H9 (cell line): ENCODE measurements around the gene ANKRD44. TPM values are rescaled to one million over a fixed set of nuclear protein-coding genes. Genes with fewer than 3 reads are reported as not detected.

ENCODE experiments used
- DNase-seq: peaks from one replicate; pipeline ENCODE4 v3.0.0-alpha.2; 2017
- H2AFZ ChIP-seq: one replicate; pipeline ENCODE4 v1.6.1; 2013; ENCODE audit warnings: mild to moderate bottlenecking, low read length, control low read depth, moderate library complexity
- H2AK5ac ChIP-seq: 2 replicates; pipeline ENCODE4 v1.6.1; 2013; ENCODE audit warnings: low read length, control low read depth, mixed read lengths; ENCODE audit not compliant: insufficient read length
- H2BK120ac ChIP-seq: one replicate; pipeline ENCODE4 v1.6.1; 2013; ENCODE audit warnings: low read depth, mild to moderate bottlenecking, low read length, control low read depth, inconsistent platforms; ENCODE audit not compliant: poor library complexity, severe bottlenecking
- H2BK12ac ChIP-seq: 2 replicates; pipeline ENCODE4 v1.6.1; 2013; ENCODE audit warnings: low read length, control low read depth, mixed read lengths, low read depth; ENCODE audit not compliant: insufficient read length
- H2BK15ac ChIP-seq: 2 replicates; pipeline ENCODE4 v1.6.1; 2013; ENCODE audit warnings: low read depth, low read length, control low read depth
- H2BK20ac ChIP-seq: one replicate; pipeline ENCODE4 v1.6.1; 2013; ENCODE audit warnings: low read depth, mild to moderate bottlenecking, low read length, control low read depth, inconsistent platforms; ENCODE audit not compliant: poor library complexity, severe bottlenecking
- H2BK5ac ChIP-seq: 2 replicates; pipeline ENCODE4 v1.6.1; 2013; ENCODE audit warnings: low read length, control low read depth, mixed read lengths; ENCODE audit not compliant: insufficient read length
- H3K14ac ChIP-seq: 2 replicates; pipeline ENCODE4 v1.6.1; 2013; ENCODE audit warnings: low read length, control low read depth; ENCODE audit not compliant: insufficient read depth
- H3K18ac ChIP-seq: 2 replicates; pipeline ENCODE4 v1.6.1; 2013; ENCODE audit warnings: low read depth, mild to moderate bottlenecking, mixed read lengths, low read length, control low read depth; ENCODE audit not compliant: insufficient read length
- H3K23ac ChIP-seq: 2 replicates; pipeline ENCODE4 v1.6.1; 2013; ENCODE audit warnings: low read length, control low read depth, mixed read lengths, low read depth; ENCODE audit not compliant: insufficient read length
- H3K23me2 ChIP-seq: 2 replicates; pipeline ENCODE4 v1.6.1; 2013; ENCODE audit warnings: low read depth, mild to moderate bottlenecking, mixed read lengths, low read length, control low read depth; ENCODE audit not compliant: insufficient read length, poor library complexity, severe bottlenecking
- H3K27ac ChIP-seq: 2 replicates; pipeline ENCODE4 v1.5.1; 2013; ENCODE audit warnings: low read length, control low read depth, mixed read lengths, low read depth; ENCODE audit not compliant: insufficient read length
- H3K27me3 ChIP-seq: 2 replicates; pipeline ENCODE4 v1.6.1; 2013; ENCODE audit warnings: low read length, control low read depth, inconsistent platforms; ENCODE audit not compliant: insufficient read depth
- H3K4ac ChIP-seq: 2 replicates; pipeline ENCODE4 v1.6.1; 2013; ENCODE audit warnings: low read depth, mild to moderate bottlenecking, control low read depth, inconsistent platforms, low read length, moderate library complexity
- H3K4me1 ChIP-seq: 2 replicates; pipeline ENCODE4 v1.6.1; 2013; ENCODE audit warnings: low read length, control low read depth, inconsistent platforms; ENCODE audit not compliant: insufficient read depth
- H3K4me2 ChIP-seq: 2 replicates; pipeline ENCODE4 v1.6.1; 2013; ENCODE audit warnings: low read length, control low read depth, mixed read lengths; ENCODE audit not compliant: insufficient read length, insufficient read depth
- H3K56ac ChIP-seq: 2 replicates; pipeline ENCODE4 v1.6.1; 2013; ENCODE audit warnings: low read depth, mild to moderate bottlenecking, mixed read lengths, low read length, control low read depth; ENCODE audit not compliant: insufficient read length
- H3K79me1 ChIP-seq: 2 replicates; pipeline ENCODE4 v1.6.1; 2013; ENCODE audit warnings: low read depth, mild to moderate bottlenecking, moderate library complexity, low read length, control low read depth, inconsistent platforms; ENCODE audit not compliant: insufficient read depth, poor library complexity, severe bottlenecking
- H3K79me2 ChIP-seq: 2 replicates; pipeline ENCODE4 v1.6.1; 2013; ENCODE audit warnings: low read length, control low read depth, inconsistent platforms; ENCODE audit not compliant: insufficient read depth
- H3K9ac ChIP-seq: 2 replicates; pipeline ENCODE4 v1.6.1; 2013; ENCODE audit warnings: low read length, control low read depth, mixed read lengths; ENCODE audit not compliant: insufficient read length; ENCODE audit errors: extremely low read depth
- H3K9me3 ChIP-seq: one replicate; pipeline ENCODE4 v1.6.1; 2013; ENCODE audit warnings: low read depth, low read length, inconsistent platforms; ENCODE audit not compliant: control insufficient read depth
- H3T11ph ChIP-seq: one replicate; pipeline ENCODE4 v1.6.1; 2013; ENCODE audit warnings: mild to moderate bottlenecking, low read length, control low read depth, inconsistent platforms
- H4K20me1 ChIP-seq: one replicate; pipeline ENCODE4 v1.6.1; 2013; ENCODE audit not compliant: control insufficient read depth, insufficient read length, insufficient read depth
- H4K5ac ChIP-seq: 2 replicates; pipeline ENCODE4 v1.6.1; 2013; ENCODE audit warnings: low read depth, mild to moderate bottlenecking, mixed read lengths, low read length, control low read depth; ENCODE audit not compliant: insufficient read length
- H4K8ac ChIP-seq: replicated peaks from 2 replicates; pipeline ENCODE4 v1.6.1; 2013; ENCODE audit warnings: low read length, control low read depth, mixed read lengths, low read depth; ENCODE audit not compliant: insufficient read length
- H4K91ac ChIP-seq: 2 replicates; pipeline ENCODE4 v1.6.1; 2013; ENCODE audit warnings: low read depth, mild to moderate bottlenecking, moderate library complexity, mixed read lengths, low read length, control low read depth; ENCODE audit not compliant: insufficient read length
- H3K27ac Mint-ChIP-seq, 3 experiments: 2 replicates in 2 of 3; 3 replicates in 1 of 3; pipeline ENCODE4 v1.8.0; 2020 to 2021; ENCODE audit warnings: mixed read lengths in 3 of 3, mild to moderate bottlenecking in 1 of 3, moderate library complexity in 1 of 3
- H3K27me3 Mint-ChIP-seq: 2 replicates; pipeline ENCODE4 v1.8.0; 2021; ENCODE audit warnings: low read depth, mild to moderate bottlenecking, moderate library complexity, mixed read lengths
- H3K36me3 Mint-ChIP-seq, 3 experiments: 2 replicates in 2 of 3; 3 replicates in 1 of 3; pipeline ENCODE4 v1.8.0; 2020 to 2021; ENCODE audit warnings: low read depth in 3 of 3, mixed read lengths in 3 of 3; ENCODE audit not compliant: insufficient read depth in 1 of 3
- H3K4me1 Mint-ChIP-seq, 2 experiments: 2 replicates each; pipeline ENCODE4 v1.8.0; 2020; ENCODE audit warnings: mixed read lengths in 2 of 2
- H3K4me3 Mint-ChIP-seq, 2 experiments: 2 replicates in 1 of 2; 3 replicates in 1 of 2; pipeline ENCODE4 v1.8.0; 2020 to 2021; ENCODE audit warnings: mild to moderate bottlenecking in 2 of 2, mixed read lengths in 2 of 2, moderate library complexity in 1 of 2
- H3K9me3 Mint-ChIP-seq, 2 experiments: 2 replicates in 1 of 2; 3 replicates in 1 of 2; pipeline ENCODE4 v1.8.0; 2020; ENCODE audit warnings: mild to moderate bottlenecking in 2 of 2, mixed read lengths in 2 of 2, moderate library complexity in 1 of 2
- WGBS: extraction: QIAGEN DNeasy Blood & Tissue Kit; methylation state at CpG from one replicate; pipeline ENCODE4 v1.1.7; 2013; ENCODE audit warnings: missing lambda C conversion rate, low lambda C conversion rate, mixed read lengths; ENCODE audit not compliant: insufficient read length; ENCODE audit errors: extremely low coverage; 5-methylcytosine and 5-hydroxymethylcytosine counted together
- total RNA-seq: library from RNA; stranded (reverse); gene quantifications from 2 replicates; pipeline ENCODE4 v1.2.1, GENCODE V29; 2021
- TF ChIP-seq, protein P1 (sequence below): fragments of 200-600 bp; sonication (generic); conservative IDR thresholded peaks from 3 replicates; pipeline ENCODE4 v1.8.0; 2021; ENCODE audit warnings: antibody characterized with exemption, mild to moderate bottlenecking

Gene ANKRD44
- total RNA-seq, 1 experiment from 2014 or later: 1.9 TPM

DNA sequence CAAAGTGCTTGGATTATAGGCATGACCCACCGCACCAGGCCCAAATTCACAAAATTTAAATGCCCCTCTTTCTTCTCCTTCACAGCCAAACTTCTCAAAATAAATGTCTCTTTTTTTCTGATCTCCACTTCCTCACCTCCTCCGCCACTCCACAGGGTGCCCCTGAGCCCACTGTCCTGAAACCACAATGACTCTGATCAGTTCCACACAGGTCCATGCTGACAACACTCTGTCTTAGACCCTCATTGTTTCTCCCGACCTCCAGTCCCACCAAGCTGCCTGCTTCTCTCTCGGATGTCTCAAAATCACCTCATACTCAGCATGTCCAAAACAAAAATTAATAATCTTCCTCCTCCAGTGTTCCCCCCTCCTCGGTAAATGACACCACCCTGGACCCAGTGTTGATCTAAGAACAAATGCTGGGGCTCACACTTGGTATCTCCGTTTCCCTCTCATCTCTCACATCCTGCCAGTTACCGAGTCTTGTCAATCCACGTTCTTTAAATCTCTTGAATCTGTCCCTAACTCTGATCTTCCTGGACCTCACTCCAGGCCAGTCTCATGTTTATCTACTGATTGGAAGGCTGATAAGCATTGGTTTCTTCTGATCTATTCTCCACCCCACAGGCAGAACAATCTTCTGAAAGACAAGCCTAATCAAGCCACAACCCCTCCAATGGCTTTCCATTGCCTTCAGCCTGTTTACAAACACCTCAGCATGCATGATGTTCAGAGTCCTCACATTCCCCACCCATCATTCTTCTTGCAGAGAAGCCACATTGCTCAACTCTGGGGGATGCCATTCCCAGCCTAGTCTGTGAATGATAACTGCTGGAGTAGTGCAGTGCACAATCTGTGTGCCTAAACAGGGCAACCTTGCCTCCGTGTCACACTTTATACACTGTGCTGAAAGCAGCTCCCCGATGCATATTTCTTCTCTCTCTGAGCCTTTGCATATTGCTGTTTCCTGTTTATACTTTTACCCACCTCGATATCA lies 12.4 kb upstream of the ANKRD44 start:
- Histone ChIP-seq H2AFZ (no peak overlapping the region), H3K14ac (no peak overlapping the region), H3K27me3 (no peaks in the 10 kb centered on the region), H3K9me3 (no peaks in the 10 kb centered on the region), H4K91ac (no peak overlapping the region), H3K4me2 (no peak overlapping the region), H3K4me1 (no peaks in the 10 kb centered on the region), H2BK20ac (no peak overlapping the region), H3K23ac (no peak overlapping the region), H4K8ac (no peak overlapping the region), H2BK5ac (no peak overlapping the region), H3K79me1 (no peaks in the 10 kb centered on the region), H2BK15ac (no peak overlapping the region), H2BK120ac (no peak overlapping the region), H3K23me2 (no peaks in the 10 kb centered on the region), H4K5ac (no peak overlapping the region), H4K20me1 (no peaks in the 10 kb centered on the region), H3K9ac (no peak overlapping the region), H3K18ac (no peak overlapping the region), H3K27ac (no peak overlapping the region), H2BK12ac (no peak overlapping the region), H3K56ac (no peak overlapping the region), H3K79me2 (no peaks in the 10 kb centered on the region), H3K4ac (no peak overlapping the region), H2AK5ac (no peak overlapping the region), H3T11ph (no peak overlapping the region)
- H3K4me3 Mint-ChIP-seq: no peak overlapping the region
- no CpG with 5 or more reads among the region's 11 CpGs for WGBS
- H3K27me3 Mint-ChIP-seq: peaks cover 2% of the 10 kb centered on the region; the same call in 1 of the 2 replicates
- DNase-seq: no peak
- TF ChIP-seq, protein P1, sequence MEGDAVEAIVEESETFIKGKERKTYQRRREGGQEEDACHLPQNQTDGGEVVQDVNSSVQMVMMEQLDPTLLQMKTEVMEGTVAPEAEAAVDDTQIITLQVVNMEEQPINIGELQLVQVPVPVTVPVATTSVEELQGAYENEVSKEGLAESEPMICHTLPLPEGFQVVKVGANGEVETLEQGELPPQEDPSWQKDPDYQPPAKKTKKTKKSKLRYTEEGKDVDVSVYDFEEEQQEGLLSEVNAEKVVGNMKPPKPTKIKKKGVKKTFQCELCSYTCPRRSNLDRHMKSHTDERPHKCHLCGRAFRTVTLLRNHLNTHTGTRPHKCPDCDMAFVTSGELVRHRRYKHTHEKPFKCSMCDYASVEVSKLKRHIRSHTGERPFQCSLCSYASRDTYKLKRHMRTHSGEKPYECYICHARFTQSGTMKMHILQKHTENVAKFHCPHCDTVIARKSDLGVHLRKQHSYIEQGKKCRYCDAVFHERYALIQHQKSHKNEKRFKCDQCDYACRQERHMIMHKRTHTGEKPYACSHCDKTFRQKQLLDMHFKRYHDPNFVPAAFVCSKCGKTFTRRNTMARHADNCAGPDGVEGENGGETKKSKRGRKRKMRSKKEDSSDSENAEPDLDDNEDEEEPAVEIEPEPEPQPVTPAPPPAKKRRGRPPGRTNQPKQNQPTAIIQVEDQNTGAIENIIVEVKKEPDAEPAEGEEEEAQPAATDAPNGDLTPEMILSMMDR: no peak
- H3K9me3 Mint-ChIP-seq: no peaks in the 10 kb centered on the region
- peak overlapping the region in 1 of 3 experiments; percentile 4; a peak in 1 of 7 replicates for H3K27ac Mint-ChIP-seq
- peaks cover 4 to 7% of the 10 kb centered on the region in 2 experiments for H3K4me1 Mint-ChIP-seq
- H3K36me3 Mint-ChIP-seq: no peaks in the 10 kb centered on the region
